Activated naive CD4-positive, alpha-beta T cell treated with anti-CD3 and anti-CD28 coated beads, Interleukin-2, amount 50 U/mL, for 72 hours (primary cell): Measurements from ENCODE around the gene CT45A6. TPM values are rescaled to one million over a fixed set of nuclear protein-coding genes. Genes with fewer than 3 reads are reported as not detected.
"Not testable (repeated sequence)": the region's sequence is repeated elsewhere in the genome, so short reads cannot be mapped to it uniquely, and the experiment has no call there.

ENCODE experiments used
- ATAC-seq, 2 donors: fragments of 150-1000 bp; cut with Tn5 transposase; 2 replicates each; pipeline ENCODE4 v1.10.0; 2021; ENCODE audit warnings: mild to moderate bottlenecking in 2 of 2, moderate library complexity in 2 of 2
- DNase-seq, 2 donors: peaks; one replicate each; pipeline ENCODE4 v3.0.0; 2021 to 2022; ENCODE audit warnings: low spot score in 2 of 2
- H3K27ac Mint-ChIP-seq, 2 donors: one replicate each; pipeline ENCODE4 v1.8.0; 2022; ENCODE audit warnings: mild to moderate bottlenecking in 2 of 2, mixed read lengths in 2 of 2
- H3K36me3 Mint-ChIP-seq, 2 donors: one replicate each; pipeline ENCODE4 v1.8.0; 2022; ENCODE audit warnings: mixed read lengths in 2 of 2
- H3K9me3 Mint-ChIP-seq, 2 donors: one replicate each; pipeline ENCODE4 v1.8.0; 2022; ENCODE audit warnings: mixed read lengths in 2 of 2
- total RNA-seq, 2 donors: library from RNA; stranded (reverse); gene quantifications; one replicate each; pipeline ENCODE4 v1.2.3, GENCODE V29; 2022

Gene CT45A6
- not detected for total RNA-seq

DNA sequence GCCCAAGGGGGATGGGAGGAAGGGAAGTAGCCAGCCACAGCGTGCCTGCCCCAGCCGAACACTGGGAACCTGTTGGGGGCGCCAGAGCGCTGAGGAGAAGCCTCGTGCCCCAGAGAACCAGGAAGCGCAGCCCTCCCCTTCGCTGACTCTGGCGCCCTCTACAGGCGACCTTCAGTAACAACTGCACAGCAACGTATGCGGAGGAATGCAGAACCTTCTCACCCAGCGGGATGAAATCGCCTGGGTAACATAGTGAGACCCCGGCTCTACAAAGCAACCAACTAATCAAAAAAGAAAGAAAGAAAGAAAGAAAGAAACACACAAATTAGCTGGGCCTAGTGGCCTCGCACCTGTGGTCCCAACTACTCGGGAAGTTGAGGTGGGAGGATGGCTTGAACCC lies at the start of gene CT45A6:
Gene CT45A6, minus strand, starts transcription at position 101 of the 400 bp plus-strand sequence. CDS start 3,794 bp downstream, outside the sequence.
- H3K27ac Mint-ChIP-seq, ATAC-seq: not testable (repeated sequence)

DNA sequence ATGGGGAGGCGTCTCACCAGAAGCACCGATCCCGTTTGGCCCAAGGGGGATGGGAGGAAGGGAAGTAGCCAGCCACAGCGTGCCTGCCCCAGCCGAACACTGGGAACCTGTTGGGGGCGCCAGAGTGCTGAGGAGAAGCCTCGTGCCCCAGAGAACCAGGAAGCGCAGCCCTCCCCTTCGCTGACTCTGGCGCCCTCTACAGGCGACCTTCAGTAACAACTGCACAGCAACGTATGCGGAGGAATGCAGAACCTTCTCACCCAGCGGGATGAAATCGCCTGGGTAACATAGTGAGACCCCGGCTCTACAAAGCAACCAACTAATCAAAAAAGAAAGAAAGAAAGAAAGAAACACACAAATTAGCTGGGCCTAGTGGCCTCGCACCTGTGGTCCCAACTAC lies 34.6 kb upstream of the CT45A6 start, which contains the start of gene CT45A7:
Gene CT45A7, minus strand, starts transcription at position 101 of the 400 bp plus-strand sequence. CDS start 3,747 bp downstream, outside the sequence.
- not testable (repeated sequence) for ATAC-seq, H3K9me3 Mint-ChIP-seq, H3K36me3 Mint-ChIP-seq, H3K27ac Mint-ChIP-seq, DNase-seq

More for the DNA sequence above, at the start of gene CT45A6:
- not testable (repeated sequence) for DNase-seq, H3K36me3 Mint-ChIP-seq, H3K9me3 Mint-ChIP-seq

GRCh38 chrX:135819912-135820311 lies 17.3 kb upstream of the CT45A6 start, which contains the start of gene CT45A2:
CT45A2 (minus strand) TSS chrX:135820012; CDS start chrX:135816265, 3,747 bp downstream.
- H3K27ac Mint-ChIP-seq, ATAC-seq, H3K36me3 Mint-ChIP-seq, DNase-seq, H3K9me3 Mint-ChIP-seq: not testable (repeated sequence)

DNA sequence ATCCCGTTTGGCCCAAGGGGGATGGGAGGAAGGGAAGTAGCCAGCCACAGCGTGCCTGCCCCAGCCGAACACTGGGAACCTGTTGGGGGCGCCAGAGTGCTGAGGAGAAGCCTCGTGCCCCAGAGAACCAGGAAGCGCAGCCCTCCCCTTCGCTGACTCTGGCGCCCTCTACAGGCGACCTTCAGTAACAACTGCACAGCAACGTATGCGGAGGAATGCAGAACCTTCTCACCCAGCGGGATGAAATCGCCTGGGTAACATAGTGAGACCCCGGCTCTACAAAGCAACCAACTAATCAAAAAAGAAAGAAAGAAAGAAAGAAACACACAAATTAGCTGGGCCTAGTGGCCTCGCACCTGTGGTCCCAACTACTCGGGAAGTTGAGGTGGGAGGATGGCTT lies 17.2 kb downstream of the CT45A6 start, which contains the start of gene CT45A5:
Gene CT45A5, minus strand, starts transcription at position 101 of the 400 bp plus-strand sequence. CDS start 3,774 bp downstream, outside the sequence.
- not testable (repeated sequence) for H3K9me3 Mint-ChIP-seq, H3K27ac Mint-ChIP-seq, H3K36me3 Mint-ChIP-seq, DNase-seq, ATAC-seq

DNA sequence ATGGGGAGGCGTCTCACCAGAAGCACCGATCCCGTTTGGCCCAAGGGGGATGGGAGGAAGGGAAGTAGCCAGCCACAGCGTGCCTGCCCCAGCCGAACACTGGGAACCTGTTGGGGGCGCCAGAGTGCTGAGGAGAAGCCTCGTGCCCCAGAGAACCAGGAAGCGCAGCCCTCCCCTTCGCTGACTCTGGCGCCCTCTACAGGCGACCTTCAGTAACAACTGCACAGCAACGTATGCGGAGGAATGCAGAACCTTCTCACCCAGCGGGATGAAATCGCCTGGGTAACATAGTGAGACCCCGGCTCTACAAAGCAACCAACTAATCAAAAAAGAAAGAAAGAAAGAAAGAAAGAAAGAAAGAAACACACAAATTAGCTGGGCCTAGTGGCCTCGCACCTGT lies 34.5 kb downstream of the CT45A6 start, which contains the start of gene CT45A3:
Gene CT45A3, minus strand, starts transcription at position 101 of the 400 bp plus-strand sequence. CDS start 3,747 bp downstream, outside the sequence.
- DNase-seq, H3K27ac Mint-ChIP-seq, H3K36me3 Mint-ChIP-seq, H3K9me3 Mint-ChIP-seq, ATAC-seq: not testable (repeated sequence)

GRCh38 chrX:135744739-135745138 lies 57.8 kb downstream of the CT45A6 start:
- not testable (repeated sequence) for H3K9me3 Mint-ChIP-seq

More at GRCh38 chrX:135744739-135745138, 57.8 kb downstream of the CT45A6 start:
- not testable (repeated sequence) for H3K27ac Mint-ChIP-seq, DNase-seq, H3K36me3 Mint-ChIP-seq, ATAC-seq

Other genes with a start within 250 kb of the CT45A6 start
- gene CT45A1, start 89.1 kb downstream of the CT45A6 start, total RNA-seq = not detected
- not detected for gene CT45A3, start 34.6 kb downstream of the CT45A6 start, total RNA-seq
- under 1 TPM in 1 of 2 donors, not detected in 1; 0.29 TPM for gene CT45A5, start 17.3 kb downstream of the CT45A6 start, total RNA-seq
- not detected for gene CT45A2, start 17.2 kb upstream of the CT45A6 start, total RNA-seq
- not detected for gene CT45A7, start 34.5 kb upstream of the CT45A6 start, total RNA-seq
- not detected for gene CT45A8, start 51.8 kb upstream of the CT45A6 start, total RNA-seq
- not detected for gene CT45A9, start 69.0 kb upstream of the CT45A6 start, total RNA-seq
- not detected for gene CT45A10, start 90.7 kb upstream of the CT45A6 start, total RNA-seq
- not detected for gene SAGE1, start 90.9 kb upstream of the CT45A6 start, total RNA-seq
- 10 to 100 TPM; 12.4 to 20.1 TPM for gene MMGT1, start 171.2 kb upstream of the CT45A6 start, total RNA-seq
- 10 to 100 TPM; 11.3 to 12.5 TPM for gene SLC9A6, start 182.6 kb upstream of the CT45A6 start, total RNA-seq